GM19023 (cell line): Measurements from ENCODE around the gene MSRB1.

Experiments
- ATAC-seq: cut with Tn5 transposase; IDR thresholded peaks from one replicate; pipeline ENCODE4 v1.9.1; 2021; ENCODE audit warnings: mild to moderate bottlenecking, moderate library complexity; ENCODE audit not compliant: unreplicated experiment

The MSRB1 gene

DNA sequence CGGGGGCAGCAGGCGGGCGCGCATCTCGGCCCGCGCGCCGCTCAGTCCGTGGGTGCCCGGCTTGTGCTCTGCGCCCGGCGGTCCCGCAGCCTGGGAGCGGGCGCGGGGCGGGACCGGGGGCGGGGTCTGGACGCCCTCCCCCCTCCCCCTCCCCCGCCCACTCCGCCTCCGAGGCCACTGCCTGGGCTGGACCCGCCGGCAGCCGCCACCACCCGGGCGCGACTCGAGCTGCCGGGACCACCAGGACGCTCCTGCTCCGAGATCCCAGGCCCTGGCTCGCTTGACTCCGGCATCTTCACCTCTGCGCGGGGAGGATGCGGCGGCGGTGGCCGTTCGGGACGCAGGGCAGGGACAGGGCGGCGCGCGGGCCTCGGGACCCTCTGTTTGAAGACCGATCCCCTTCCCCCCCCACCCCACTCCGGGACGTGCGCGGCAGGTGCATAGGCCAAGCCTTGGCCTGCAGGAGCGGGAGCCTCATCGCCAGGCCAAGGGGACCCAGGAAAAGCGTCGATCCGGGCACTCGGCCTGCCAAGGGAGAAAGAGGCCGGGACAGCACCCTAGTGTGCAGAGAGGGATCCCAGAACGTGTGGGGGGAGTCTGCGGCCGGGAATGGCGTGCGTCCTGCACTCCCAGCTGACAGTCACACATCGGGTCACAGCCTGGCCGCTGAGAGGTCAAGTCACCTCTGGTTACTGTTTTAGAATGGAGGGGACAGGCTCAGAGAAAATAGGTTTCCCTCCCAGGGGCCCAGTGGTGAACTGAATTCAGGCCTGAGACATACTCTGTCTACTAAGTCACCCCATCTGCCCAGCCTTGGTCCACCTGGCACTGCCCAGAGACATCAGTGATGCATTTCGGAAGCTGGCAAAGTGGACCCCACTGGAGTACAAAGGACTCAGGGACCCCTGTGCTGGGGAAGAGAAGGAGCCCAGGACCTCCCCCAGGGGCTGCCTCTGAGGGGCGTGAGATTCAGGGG lies 24.4 kb downstream of the MSRB1 start, which contains the start of gene HS3ST6:
TSS of gene HS3ST6 (minus strand) at position 65 of the 976 bp plus-strand sequence. CDS start 92 bp downstream, outside the sequence.
- ATAC-seq = no peak

DNA sequence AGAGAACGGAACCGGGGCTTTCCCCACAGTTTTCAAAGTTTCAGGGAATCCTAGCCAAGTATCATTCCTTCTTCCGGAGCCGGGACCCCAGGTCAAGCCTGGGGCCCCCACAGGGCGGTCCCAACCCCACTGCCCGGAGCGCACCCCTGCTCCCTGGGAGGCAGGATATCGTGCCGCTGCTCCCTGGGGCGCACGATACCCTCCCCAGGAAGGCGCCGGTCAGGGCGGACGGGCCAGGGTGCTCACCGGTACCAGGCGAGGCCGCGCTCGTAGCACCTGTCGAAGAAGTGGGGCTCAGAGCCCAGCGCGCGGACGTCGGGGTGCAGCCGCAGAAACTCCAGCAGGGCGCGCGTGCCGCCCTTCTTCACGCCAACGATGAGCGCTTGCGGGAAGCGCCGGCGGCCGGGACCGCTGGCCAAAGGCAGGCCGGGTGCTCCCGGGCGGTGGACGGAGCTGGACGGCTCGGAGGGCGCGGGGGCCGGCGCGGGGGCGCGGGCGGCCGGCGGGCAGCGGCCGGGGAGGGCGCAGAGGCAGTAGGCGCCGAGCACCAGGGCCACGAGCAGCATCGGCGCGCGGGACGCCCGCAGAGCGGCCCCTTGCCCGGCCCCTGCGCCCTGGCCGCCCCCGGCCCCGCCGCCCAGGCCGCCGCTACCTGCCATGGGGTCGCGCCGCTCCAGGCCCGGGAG lies 25.2 kb downstream of the MSRB1 start:
- no peak for ATAC-seq

DNA sequence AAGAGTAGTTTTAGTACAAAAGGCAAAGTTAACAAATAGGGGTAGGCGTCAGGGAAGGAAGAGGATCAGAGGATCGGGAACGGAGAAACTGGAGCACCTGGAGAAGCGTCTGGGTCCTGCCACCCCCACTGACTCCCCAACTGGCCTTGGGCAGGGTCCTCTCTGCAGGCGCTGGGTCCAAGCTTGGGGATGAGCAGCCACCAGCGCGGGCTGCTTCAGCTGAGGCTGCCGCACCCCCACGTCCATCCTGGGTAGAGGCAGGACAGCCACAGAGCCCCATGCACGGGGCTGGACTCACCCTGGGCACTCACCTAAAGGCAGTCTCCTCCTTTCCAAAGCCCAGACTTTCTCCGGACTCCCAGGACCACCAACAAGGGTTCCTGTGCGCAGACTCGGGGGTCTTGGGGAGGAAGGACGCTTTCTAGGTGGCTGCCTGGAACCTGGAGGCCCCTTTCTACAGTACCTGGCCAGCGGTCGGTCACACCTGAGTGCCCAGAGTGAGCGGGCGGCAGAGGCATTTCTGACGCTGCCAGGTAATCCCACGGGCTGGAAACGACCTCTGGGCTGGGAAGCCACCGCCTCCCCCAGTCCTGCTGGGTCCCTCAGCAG lies 25.8 kb downstream of the MSRB1 start:
- ATAC-seq = no peak

- no peak for ATAC-seq
These were observed 26.4 kb downstream of the MSRB1 start for GRCh38 chr16:1916640-1916990.

DNA sequence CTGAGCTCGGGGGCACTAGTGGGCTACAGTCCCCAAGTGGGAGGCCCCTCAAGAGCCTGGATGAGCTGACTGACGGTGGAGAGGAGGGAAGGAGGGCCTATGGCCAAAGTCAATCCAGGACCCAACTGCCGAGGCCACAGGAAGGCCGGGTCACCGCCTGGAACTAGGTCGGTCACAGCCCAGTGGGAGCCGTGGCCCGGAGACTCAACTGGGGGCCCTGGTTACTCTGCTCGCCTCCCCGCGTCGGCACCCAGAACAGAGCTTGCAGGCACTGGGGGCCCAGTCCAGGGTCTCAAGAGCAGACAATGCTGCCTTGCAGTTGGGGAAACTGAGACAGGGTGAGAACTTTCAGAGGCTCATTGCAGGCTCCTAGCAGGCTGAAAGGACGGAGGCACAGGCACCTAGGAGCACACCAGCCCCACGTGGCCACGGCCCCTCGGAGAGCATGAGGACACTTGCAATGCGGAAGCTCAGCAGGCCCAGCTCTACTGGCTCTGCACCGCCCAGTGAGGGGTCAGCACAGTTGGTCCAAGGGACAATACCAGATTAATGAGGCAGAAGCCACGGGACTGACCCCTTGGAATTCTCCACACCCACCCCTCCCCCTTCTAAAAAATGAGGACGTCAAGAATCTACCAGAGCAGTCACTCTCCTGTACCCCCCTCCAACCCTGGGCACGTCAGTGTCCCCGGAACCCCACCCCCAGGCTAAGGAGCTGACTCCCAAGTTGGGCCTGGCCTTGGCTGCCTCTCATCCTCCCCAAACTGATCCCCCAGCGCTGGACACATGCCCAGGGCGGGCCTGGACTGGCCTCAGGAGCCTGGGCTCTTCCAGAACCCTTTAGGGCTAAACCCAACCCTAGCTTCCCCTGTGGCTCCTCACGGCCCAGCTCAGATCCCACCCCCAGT lies 27.0 kb downstream of the MSRB1 start:
- ATAC-seq = no peak

- ATAC-seq = no peak
These were observed 28.0 kb downstream of the MSRB1 start for GRCh38 chr16:1914988-1915387.

DNA sequence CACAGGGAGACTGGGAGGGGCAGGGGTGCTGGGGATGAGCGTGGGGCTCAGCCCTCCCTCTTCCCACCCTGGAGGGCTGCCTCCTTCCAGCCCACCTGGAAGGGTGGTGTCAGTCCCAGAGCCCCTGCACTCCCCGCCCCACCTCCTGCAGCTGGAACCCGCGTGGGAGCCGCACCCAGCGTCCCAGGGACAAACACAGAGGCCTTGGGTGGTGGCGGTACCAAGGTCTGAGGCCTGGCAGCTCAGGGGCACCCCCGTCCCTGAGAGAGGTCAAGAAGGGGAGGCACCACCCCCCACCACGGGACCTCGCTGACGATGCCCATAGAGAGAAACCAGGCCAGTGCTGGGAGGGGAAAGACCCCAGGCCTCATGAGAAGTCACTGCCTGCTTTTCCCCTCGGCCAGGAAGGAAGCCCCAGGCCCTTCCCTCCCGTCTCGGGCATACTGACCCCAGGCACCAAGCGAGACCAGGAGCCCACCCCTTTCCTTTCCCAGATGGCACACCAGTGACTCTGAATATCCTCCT lies 28.9 kb downstream of the MSRB1 start:
- ATAC-seq = no peak

- no peak for ATAC-seq
These were observed 29.5 kb downstream of the MSRB1 start for GRCh38 chr16:1913327-1914083.

DNA sequence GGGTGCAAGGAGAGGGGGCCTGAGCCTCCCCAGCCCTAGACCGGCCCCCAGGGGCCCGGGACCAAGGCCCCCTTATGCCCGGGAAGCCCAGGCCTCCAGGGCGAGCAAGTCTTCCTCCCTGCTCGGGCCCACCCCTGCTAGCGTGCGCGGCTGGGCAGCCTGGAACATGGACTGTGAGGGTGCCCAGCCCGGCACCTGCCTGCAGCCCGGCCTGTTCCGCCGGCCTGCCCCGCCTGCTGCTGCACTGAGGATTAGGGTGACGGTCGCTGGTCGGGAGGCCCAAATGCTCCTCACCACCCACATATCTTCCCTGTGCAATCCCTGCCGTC lies 30.8 kb downstream of the MSRB1 start:
- no peak for ATAC-seq

- ATAC-seq = no peak
These were observed 31.4 kb downstream of the MSRB1 start for GRCh38 chr16:1911467-1912214.

DNA sequence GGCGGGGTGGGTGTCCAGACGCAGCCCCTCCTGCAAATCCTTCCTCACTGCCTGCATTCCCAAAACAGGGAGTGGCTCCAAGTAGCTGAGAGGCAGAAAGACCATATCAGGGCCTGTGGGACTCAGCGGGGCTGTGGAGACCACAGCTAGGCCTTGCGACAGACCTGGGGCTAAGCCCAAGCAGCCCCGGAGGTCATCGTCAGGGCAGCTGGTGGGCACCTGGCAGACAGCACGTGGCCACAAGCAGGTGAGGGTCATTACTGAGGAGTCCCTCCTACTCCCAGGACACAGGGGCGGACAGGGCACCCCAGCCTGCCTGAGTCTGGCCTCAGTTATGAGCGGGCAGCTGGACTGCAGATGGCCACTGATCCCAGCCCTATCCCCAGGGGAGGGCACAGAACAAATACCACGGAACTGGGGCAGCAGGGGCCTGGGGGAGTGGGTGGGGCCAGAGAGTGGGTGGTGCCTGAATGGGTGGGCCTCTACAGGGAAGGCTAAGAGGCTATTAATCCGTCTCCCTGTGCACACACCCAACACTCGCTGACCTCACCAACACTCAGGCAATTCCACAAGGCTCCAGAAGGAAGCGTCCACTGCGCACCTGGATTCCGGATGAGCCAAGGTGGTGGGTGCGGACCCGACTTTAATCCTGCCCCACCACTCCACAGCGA lies 33.3 kb downstream of the MSRB1 start:
- no peak for ATAC-seq

DNA sequence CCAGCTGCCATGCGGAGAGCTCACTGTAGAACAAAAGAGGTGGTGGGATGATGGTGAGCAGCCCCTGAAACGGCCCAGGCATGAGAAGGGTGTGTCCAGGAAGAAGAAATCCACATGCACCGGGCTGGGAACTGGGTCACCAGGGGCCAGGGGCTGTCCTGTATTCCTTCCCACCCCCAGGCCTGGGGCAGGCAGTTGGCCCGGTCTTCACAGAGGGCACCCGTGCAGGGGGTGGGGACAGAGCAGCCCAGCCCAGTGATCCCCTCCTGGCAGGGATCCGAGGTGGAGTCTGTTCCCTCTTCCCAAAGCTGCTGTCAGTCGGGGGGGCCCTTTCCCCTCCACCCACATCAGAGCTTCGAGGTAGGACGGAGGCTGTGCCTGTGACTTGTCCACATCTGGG lies 34.0 kb downstream of the MSRB1 start:
- no peak for ATAC-seq

- ATAC-seq = no peak
These were observed 34.8 kb downstream of the MSRB1 start for GRCh38 chr16:1908184-1908583.

- no peak for ATAC-seq
These were observed 35.7 kb downstream of the MSRB1 start for GRCh38 chr16:1907226-1907860.

DNA sequence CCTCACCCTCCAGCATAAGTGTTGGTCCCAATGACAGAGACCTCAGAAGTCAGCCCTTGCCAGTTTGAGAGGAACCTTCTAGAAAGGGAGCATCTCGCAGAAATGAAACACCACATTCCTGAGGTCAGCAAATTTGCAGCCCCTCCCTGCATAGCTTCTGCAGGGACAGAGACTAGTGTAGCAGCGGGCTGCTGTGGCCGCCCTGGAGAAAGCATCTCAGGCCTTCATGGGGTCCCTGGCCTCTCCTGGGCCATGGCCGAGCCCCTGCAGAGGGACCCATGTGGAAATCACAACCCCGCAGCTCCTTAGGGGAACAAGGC lies 36.2 kb downstream of the MSRB1 start:
- no peak for ATAC-seq

- ATAC-seq = no peak
These were observed 36.7 kb downstream of the MSRB1 start for GRCh38 chr16:1906055-1906845.
